ENCODE measurements around the gene KRTAP5-3.

KRTAP5-3 gene

GRCh38 chr11:1644601-1645356 lies 36.5 kb upstream of the KRTAP5-3 start:
- Mint-ChIP-seq H3K36me3 (ENCODE audit: low read depth) (no peaks in the 10 kb centered on the region), H3K4me3 (no peak overlapping the region), H3K4me1 (peaks cover 12% of the 10 kb centered on the region), H3K27me3 (ENCODE audit: low read depth, poor library complexity) (peaks cover 22% of the 10 kb centered on the region), H3K27ac (no peak overlapping the region), H3K9me3 (no peaks in the 10 kb centered on the region)
- no peak for DNase-seq
- TF ChIP-seq CTCF (IDR thresholded peaks at IDR 0.05), result no peak

- Mint-ChIP-seq H3K27me3 (ENCODE audit: low read depth, poor library complexity) (peaks cover 21% of the 10 kb centered on the region), H3K4me1 (peaks cover 23% of the 10 kb centered on the region), H3K27ac (no peak overlapping the region), H3K36me3 (ENCODE audit: low read depth) (no peaks in the 10 kb centered on the region), H3K9me3 (no peaks in the 10 kb centered on the region), H3K4me3 (no peak overlapping the region)
- no peak for DNase-seq
- no peak for TF ChIP-seq CTCF (IDR thresholded peaks at IDR 0.05)
These were observed 35.0 kb upstream of the KRTAP5-3 start for GRCh38 chr11:1643146-1643690.

- no peak for TF ChIP-seq CTCF (IDR thresholded peaks at IDR 0.05)
- Mint-ChIP-seq H3K4me1 (peaks cover 23% of the 10 kb centered on the region), H3K9me3 (no peaks in the 10 kb centered on the region), H3K27ac (no peak overlapping the region), H3K27me3 (ENCODE audit: low read depth, poor library complexity) (peaks cover 23% of the 10 kb centered on the region), H3K36me3 (ENCODE audit: low read depth) (no peaks in the 10 kb centered on the region), H3K4me3 (no peak overlapping the region)
- DNase-seq, result no peak
These were observed 34.3 kb upstream of the KRTAP5-3 start for GRCh38 chr11:1642288-1643145.

- no peak for DNase-seq
- no peaks in the 10 kb centered on the region for H3K36me3 Mint-ChIP-seq (ENCODE audit: low read depth)
- H3K27ac Mint-ChIP-seq, result no peak overlapping the region
- H3K4me3 Mint-ChIP-seq, result no peak overlapping the region
- peaks cover 23% of the 10 kb centered on the region for H3K4me1 Mint-ChIP-seq
- no peaks in the 10 kb centered on the region for H3K9me3 Mint-ChIP-seq
- TF ChIP-seq CTCF (IDR thresholded peaks at IDR 0.05), result no peak
- peaks cover 26% of the 10 kb centered on the region for H3K27me3 Mint-ChIP-seq (ENCODE audit: low read depth, poor library complexity)
These were observed 32.8 kb upstream of the KRTAP5-3 start for GRCh38 chr11:1641096-1641495.

GRCh38 chr11:1640076-1640946 lies 32.0 kb upstream of the KRTAP5-3 start:
- Mint-ChIP-seq H3K4me3 (no peak overlapping the region), H3K27me3 (ENCODE audit: low read depth, poor library complexity) (peaks cover 29% of the 10 kb centered on the region), H3K9me3 (no peaks in the 10 kb centered on the region), H3K27ac (no peak overlapping the region), H3K4me1 (peaks cover 30% of the 10 kb centered on the region), H3K36me3 (ENCODE audit: low read depth) (no peaks in the 10 kb centered on the region)
- DNase-seq, result peak; percentile 74
- peak; percentile 89 for TF ChIP-seq CTCF (IDR thresholded peaks at IDR 0.05)

Measured in nephron progenitor cell (in vitro differentiated cells).